Activated T-helper 1 cell treated with anti-CD3 and anti-CD28 coated beads, Interleukin-12 subunit alpha, Interleukin-12 subunit beta, Interleukin-2, Interleukin-4 antibody, amounts not matched to agents 30 ng/mL and 10 ng/mL and 1 ng/mL, durations not matched to agents 14 hours and 24 hours and 36 hours (primary cell): ENCODE data around the gene ZNF615. TPM values are rescaled to one million over a fixed set of nuclear protein-coding genes. Genes with fewer than 3 reads are reported as not detected.
A peak's percentile ranks its signal among the peaks of the same experiment; 100 is the strongest.
"Not testable (repeated sequence)": the region's sequence is repeated elsewhere in the genome, so short reads cannot be mapped to it uniquely, and the experiment has no call there.

Source experiments
- DNase-seq: peaks from one replicate; pipeline ENCODE4 v3.0.0; 2021; ENCODE audit warnings: low spot score
- H3K27ac Mint-ChIP-seq: one replicate; pipeline ENCODE4 v1.8.0; 2021; ENCODE audit warnings: mild to moderate bottlenecking, mixed read lengths
- H3K27me3 Mint-ChIP-seq: one replicate; pipeline ENCODE4 v1.8.0; 2022; ENCODE audit warnings: mild to moderate bottlenecking, moderate library complexity, mixed read lengths; ENCODE audit not compliant: insufficient read depth
- H3K36me3 Mint-ChIP-seq: one replicate; pipeline ENCODE4 v1.8.0; 2021; ENCODE audit warnings: low read depth, mixed read lengths
- H3K4me1 Mint-ChIP-seq: one replicate; pipeline ENCODE4 v1.8.0; 2021; ENCODE audit warnings: low read depth, mixed read lengths
- H3K4me3 Mint-ChIP-seq: one replicate; pipeline ENCODE4 v1.8.0; 2021; ENCODE audit warnings: mild to moderate bottlenecking, moderate library complexity, mixed read lengths
- H3K9me3 Mint-ChIP-seq: one replicate; pipeline ENCODE4 v1.8.0; 2021; ENCODE audit warnings: mixed read lengths
- intact Hi-C: fragments of 100-400 bp; cut with micrococcal nuclease; formaldehyde crosslinking; loops from one replicate; pipeline ENCODE4 v1.15.1; 2024
- total RNA-seq: library from RNA; stranded (reverse); gene quantifications from 2 replicates; pipeline ENCODE4 v1.2.3, GENCODE V29; 2022

ZNF615 gene
- total RNA-seq = 6.4 and 6.9 TPM in 2 replicates

GRCh38 chr19:52007806-52008557, at the start of gene ZNF615:
ZNF615 (minus strand) TSS chr19:52008211; CDS start chr19:52003711, 4,500 bp downstream.
- peaks cover 20% of the 10 kb centered on the region for H3K4me1 Mint-ChIP-seq
- no peaks in the 10 kb centered on the region for H3K27me3 Mint-ChIP-seq
- H3K4me3 Mint-ChIP-seq = peak within 1 kb of the TSS; percentile 94
- peaks cover 60% of the 10 kb centered on the region for H3K9me3 Mint-ChIP-seq
- DNase-seq = peak; percentile 80
- H3K27ac Mint-ChIP-seq = peak within 1 kb of the TSS; percentile 94
- intact Hi-C loops = loop anchor here (1.0 kb wide), 5 partner anchors 20 to 104 kb away; partner anchors contain the start of genes ZNF350, ZNF613 and ZNF614
- H3K36me3 Mint-ChIP-seq = peaks cover 44% of the 10 kb centered on the region

GRCh38 chr19:52056480-52056879, 48.5 kb upstream of the ZNF615 start:
- intact Hi-C loops = not testable (repeated sequence)

GRCh38 chr19:52051736-52052135, 43.7 kb upstream of the ZNF615 start:
- Mint-ChIP-seq H3K4me1 (peaks cover 16% of the 10 kb centered on the region), H3K9me3 (peaks cover 58% of the 10 kb centered on the region), H3K36me3 (peaks cover 40% of the 10 kb centered on the region)
- H3K4me3 Mint-ChIP-seq, H3K27me3 Mint-ChIP-seq, H3K27ac Mint-ChIP-seq, DNase-seq, intact Hi-C loops: not testable (repeated sequence)

More at GRCh38 chr19:52056480-52056879, 48.5 kb upstream of the ZNF615 start:
- not testable (repeated sequence) for DNase-seq, H3K4me3 Mint-ChIP-seq, H3K4me1 Mint-ChIP-seq, H3K27me3 Mint-ChIP-seq, H3K27ac Mint-ChIP-seq
- peaks cover 76% of the 10 kb centered on the region for H3K9me3 Mint-ChIP-seq
- H3K36me3 Mint-ChIP-seq = peaks cover 31% of the 10 kb centered on the region

GRCh38 chr19:52048555-52049501, 40.8 kb upstream of the ZNF615 start, which contains the start of gene ZNF432:
ZNF432 (minus strand) TSS chr19:52048838; CDS start chr19:52046868, 1,970 bp downstream.
- Mint-ChIP-seq H3K27me3 (no peaks in the 10 kb centered on the region), H3K4me3 (peak within 1 kb of the TSS; percentile 95), H3K27ac (peak within 1 kb of the TSS; percentile 99), H3K36me3 (peaks cover 47% of the 10 kb centered on the region), H3K4me1 (peaks cover 20% of the 10 kb centered on the region), H3K9me3 (peaks cover 53% of the 10 kb centered on the region)
- intact Hi-C loops = loop anchor here (1.0 to 2.0 kb wide), 10 partner anchors 21 to 478 kb away; partner anchors contain the start of genes ZNF350, ZNF613, ZNF614 and ZNF615
- DNase-seq = peak; percentile 76

- DNase-seq = no peak
- Mint-ChIP-seq H3K36me3 (peaks cover 88% of the 10 kb centered on the region), H3K27me3 (no peaks in the 10 kb centered on the region), H3K27ac (no peak overlapping the region), H3K4me3 (no peak overlapping the region), H3K9me3 (peaks cover 73% of the 10 kb centered on the region), H3K4me1 (no peaks in the 10 kb centered on the region)
- intact Hi-C loops = no loop called here
Measured at GRCh38 chr19:52039169-52039568, 31.2 kb upstream of the ZNF615 start.

GRCh38 chr19:52034051-52034728, 26.2 kb upstream of the ZNF615 start:
- Mint-ChIP-seq H3K27me3 (no peaks in the 10 kb centered on the region), H3K27ac (no peak overlapping the region), H3K4me1 (peaks cover 1% of the 10 kb centered on the region), H3K9me3 (peaks cover 71% of the 10 kb centered on the region), H3K4me3 (no peak overlapping the region), H3K36me3 (peaks cover 79% of the 10 kb centered on the region)
- intact Hi-C loops = no loop called here
- no peak for DNase-seq

GRCh38 chr19:52028780-52029123, 20.7 kb upstream of the ZNF615 start:
- Mint-ChIP-seq H3K27ac (peak overlapping the region; percentile 97), H3K27me3 (no peaks in the 10 kb centered on the region), H3K9me3 (peaks cover 56% of the 10 kb centered on the region), H3K36me3 (peaks cover 65% of the 10 kb centered on the region), H3K4me3 (peak overlapping the region; percentile 92), H3K4me1 (peaks cover 36% of the 10 kb centered on the region)
- no peak for DNase-seq
- intact Hi-C loops = loop anchor here (1.0 to 5.0 kb wide), 10 partner anchors 20 to 1337 kb away; partner anchors contain the start of genes ZNF350, ZNF525, ZNF613 and ZNF615

- Mint-ChIP-seq H3K27ac (peak within 1 kb of the TSS; percentile 97), H3K9me3 (peaks cover 56% of the 10 kb centered on the region), H3K36me3 (peaks cover 65% of the 10 kb centered on the region), H3K4me3 (peak within 1 kb of the TSS; percentile 92), H3K27me3 (no peaks in the 10 kb centered on the region), H3K4me1 (peaks cover 36% of the 10 kb centered on the region)
- DNase-seq = peak; percentile 83
- intact Hi-C loops = loop anchor here (1.0 to 5.0 kb wide), 10 partner anchors 20 to 1337 kb away; partner anchors contain the start of genes ZNF350, ZNF525, ZNF613 and ZNF615
Measured at GRCh38 chr19:52028027-52028779, 20.2 kb upstream of the ZNF615 start, which contains the start of gene ZNF614. ZNF614 (minus strand) TSS chr19:52028379; CDS start chr19:52025745, 2,634 bp downstream.

- peaks cover 57% of the 10 kb centered on the region for H3K9me3 Mint-ChIP-seq
- not testable (repeated sequence) for H3K27ac Mint-ChIP-seq, DNase-seq, H3K27me3 Mint-ChIP-seq
- H3K4me3 Mint-ChIP-seq = peak overlapping the region; percentile 92
- intact Hi-C loops = loop anchor here (5.0 kb wide), 4 partner anchors 39 to 511 kb away; partner anchors contain the start of genes ZNF350 and ZNF616
- peaks cover 36% of the 10 kb centered on the region for H3K4me1 Mint-ChIP-seq
- H3K36me3 Mint-ChIP-seq = peaks cover 72% of the 10 kb centered on the region
Measured at GRCh38 chr19:52026255-52026990, 18.4 kb upstream of the ZNF615 start.

GRCh38 chr19:52024478-52024877, 16.5 kb upstream of the ZNF615 start:
- H3K36me3 Mint-ChIP-seq = peaks cover 77% of the 10 kb centered on the region
- H3K27ac Mint-ChIP-seq, H3K4me3 Mint-ChIP-seq, DNase-seq, H3K27me3 Mint-ChIP-seq, intact Hi-C loops: not testable (repeated sequence)
- H3K9me3 Mint-ChIP-seq = peaks cover 62% of the 10 kb centered on the region
- H3K4me1 Mint-ChIP-seq = peaks cover 36% of the 10 kb centered on the region

GRCh38 chr19:52022193-52022592, 14.2 kb upstream of the ZNF615 start:
- Mint-ChIP-seq H3K4me1 (peaks cover 16% of the 10 kb centered on the region), H3K9me3 (peaks cover 80% of the 10 kb centered on the region), H3K36me3 (peaks cover 91% of the 10 kb centered on the region), H3K27me3 (no peaks in the 10 kb centered on the region), H3K4me3 (no peak overlapping the region), H3K27ac (no peak overlapping the region)
- no peak for DNase-seq
- intact Hi-C loops = no loop called here
